A673 (cell line): ENCODE results near the gene NTRK3.

Experiments
- CTCF ChIP-seq: fragments of 300-800, 200-600 bp; sonication (generic); conservative IDR thresholded peaks from 2 replicates; pipeline ENCODE4 v1.5.1; 2017; ENCODE audit warnings: low read depth, mild to moderate bottlenecking, antibody characterized with exemption, low read length, moderate library complexity, mixed read lengths
- EZH2 ChIP-seq: fragments of 200-600 bp; sonication (generic); IDR thresholded peaks from 2 replicates; pipeline ENCODE4 v1.6.1; 2017; ENCODE audit warnings: borderline replicate concordance, low read depth, mild to moderate bottlenecking, mixed read lengths, antibody characterized with exemption, low read length; ENCODE audit not compliant: poor library complexity, severe bottlenecking

DNA sequence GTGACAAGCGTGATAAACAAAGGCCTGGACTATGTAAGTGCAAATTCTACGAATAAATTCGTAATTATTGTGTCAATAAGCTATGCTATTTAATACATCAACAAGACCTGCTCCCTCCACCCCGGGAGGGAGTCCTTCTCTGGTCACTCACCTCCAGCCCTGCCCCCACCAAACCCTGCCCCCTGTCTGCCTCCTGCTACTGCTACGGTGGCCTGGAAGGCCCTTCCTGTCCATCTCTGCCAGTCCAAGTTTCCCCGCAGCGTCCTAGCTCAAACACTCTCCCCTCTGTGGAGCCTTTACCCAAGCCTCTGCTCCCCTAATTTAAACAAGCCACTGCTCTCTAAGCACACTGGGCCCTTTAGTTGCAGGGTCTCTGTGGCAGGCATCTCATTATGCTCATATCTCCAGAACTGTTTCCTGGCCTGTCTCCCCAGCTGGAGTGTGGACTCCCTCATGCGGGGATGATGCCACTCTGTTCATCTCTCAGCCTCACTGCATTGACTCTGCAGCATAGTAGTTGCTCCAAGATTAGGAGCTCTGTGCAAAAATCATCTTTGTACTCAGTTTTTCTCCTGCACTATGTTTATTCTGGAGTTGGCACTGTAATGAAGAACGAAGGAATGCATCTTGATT is 241.2 kb downstream of the NTRK3 start:
- TF ChIP-seq CTCF = no peak
- no peak for TF ChIP-seq EZH2
